Measurements from ENCODE around the gene MEF2D.
A peak's percentile ranks its signal among the peaks of the same experiment; 100 is the strongest.

MEF2D gene

GRCh38 chr1:156524481-156524869, 23.9 kb upstream of the MEF2D start:
- Histone ChIP-seq H3F3A (ENCODE audit: insufficient read depth, low read length) (peaks cover 23% of the 10 kb centered on the region), H2AFZ (ENCODE audit: low read length) (peak overlapping the region; percentile 54), H3K27ac (ENCODE audit: low read length) (peak overlapping the region; percentile 76), H3K9me3 (replicated peaks; ENCODE audit: insufficient read depth, low read length) (no peaks in the 10 kb centered on the region), H3K4me2 (ENCODE audit: low read depth, low read length) (peak overlapping the region; percentile 67), H3K79me2 (ENCODE audit: low read length) (no peaks in the 10 kb centered on the region), H3K4me1 (ENCODE audit: low read length) (peaks cover 27% of the 10 kb centered on the region), H3K9me2 (replicated peaks; ENCODE audit: insufficient read depth, low read length) (no peaks in the 10 kb centered on the region), H3K9ac (ENCODE audit: low read length) (peak overlapping the region; percentile 46), H3K27me3 (replicated peaks; ENCODE audit: insufficient read depth, low read length) (no peaks in the 10 kb centered on the region), H3K4me3 (ENCODE audit: low read length) (peak overlapping the region; percentile 33), H3K36me3 (replicated peaks; ENCODE audit: insufficient read depth, low read length) (no peaks in the 10 kb centered on the region), H4K20me1 (ENCODE audit: insufficient read depth, low read length) (no peaks in the 10 kb centered on the region)
- peak; percentile 35 for DNase-seq
- TF ChIP-seq EZH2 (optimal IDR thresholded peaks at IDR 0.05; ENCODE audit: low read depth, low read length), result no peak
- no peak for TF ChIP-seq EZH2phosphoT487 (IDR thresholded peaks at IDR 0.05; ENCODE audit: low read length)

DNA sequence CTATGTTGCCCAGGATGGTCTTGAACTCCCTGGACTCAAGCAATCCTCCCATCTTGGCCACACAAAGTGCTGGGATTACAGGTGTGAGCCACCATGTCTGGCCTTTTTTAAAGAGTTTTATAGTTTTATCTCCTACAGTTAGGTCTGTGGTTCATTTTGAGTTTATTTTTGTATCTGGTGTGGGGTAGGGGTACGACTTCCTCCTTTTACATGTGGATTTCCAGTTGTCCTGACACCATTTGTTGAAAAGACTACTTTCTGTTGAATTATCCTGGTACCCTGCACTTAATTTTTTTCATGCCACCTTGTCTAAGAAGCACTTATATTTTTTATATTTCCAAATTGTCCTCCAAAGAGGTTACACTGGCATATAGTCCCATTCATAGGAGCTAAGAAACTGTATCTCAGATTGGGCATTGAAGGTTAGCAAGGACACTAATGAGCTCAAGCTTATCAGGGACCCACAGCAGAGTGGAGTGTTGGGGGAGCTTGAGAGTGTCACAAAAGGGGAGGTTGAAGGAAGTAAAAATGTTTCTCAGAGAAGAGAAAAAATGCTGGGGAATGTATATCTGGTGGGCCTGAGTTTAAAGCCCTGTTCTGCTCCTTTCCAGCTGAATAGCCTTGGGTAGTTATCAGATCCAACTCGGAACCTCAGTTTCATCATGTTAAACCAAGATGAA, 23.4 kb upstream of the MEF2D start:
- H3K27ac ChIP-seq (ENCODE audit: low read length), result peak overlapping the region; percentile 76
- no peaks in the 10 kb centered on the region for H3K36me3 ChIP-seq (replicated peaks; ENCODE audit: insufficient read depth, low read length)
- no peak for DNase-seq

GRCh38 chr1:156522443-156522970, 21.9 kb upstream of the MEF2D start:
- Histone ChIP-seq H3K9me3 (replicated peaks; ENCODE audit: insufficient read depth, low read length) (no peaks in the 10 kb centered on the region), H3K27me3 (replicated peaks; ENCODE audit: insufficient read depth, low read length) (no peaks in the 10 kb centered on the region), H3K27ac (ENCODE audit: low read length) (no peak overlapping the region), H3F3A (ENCODE audit: insufficient read depth, low read length) (peaks cover 23% of the 10 kb centered on the region), H3K79me2 (ENCODE audit: low read length) (no peaks in the 10 kb centered on the region), H3K4me2 (ENCODE audit: low read depth, low read length) (no peak overlapping the region), H3K9ac (ENCODE audit: low read length) (no peak overlapping the region), H3K9me2 (replicated peaks; ENCODE audit: insufficient read depth, low read length) (no peaks in the 10 kb centered on the region), H3K4me3 (ENCODE audit: low read length) (no peak overlapping the region), H3K36me3 (replicated peaks; ENCODE audit: insufficient read depth, low read length) (no peaks in the 10 kb centered on the region), H4K20me1 (ENCODE audit: insufficient read depth, low read length) (no peaks in the 10 kb centered on the region), H2AFZ (ENCODE audit: low read length) (no peak overlapping the region), H3K4me1 (ENCODE audit: low read length) (peaks cover 31% of the 10 kb centered on the region)
- TF ChIP-seq, protein P1, sequence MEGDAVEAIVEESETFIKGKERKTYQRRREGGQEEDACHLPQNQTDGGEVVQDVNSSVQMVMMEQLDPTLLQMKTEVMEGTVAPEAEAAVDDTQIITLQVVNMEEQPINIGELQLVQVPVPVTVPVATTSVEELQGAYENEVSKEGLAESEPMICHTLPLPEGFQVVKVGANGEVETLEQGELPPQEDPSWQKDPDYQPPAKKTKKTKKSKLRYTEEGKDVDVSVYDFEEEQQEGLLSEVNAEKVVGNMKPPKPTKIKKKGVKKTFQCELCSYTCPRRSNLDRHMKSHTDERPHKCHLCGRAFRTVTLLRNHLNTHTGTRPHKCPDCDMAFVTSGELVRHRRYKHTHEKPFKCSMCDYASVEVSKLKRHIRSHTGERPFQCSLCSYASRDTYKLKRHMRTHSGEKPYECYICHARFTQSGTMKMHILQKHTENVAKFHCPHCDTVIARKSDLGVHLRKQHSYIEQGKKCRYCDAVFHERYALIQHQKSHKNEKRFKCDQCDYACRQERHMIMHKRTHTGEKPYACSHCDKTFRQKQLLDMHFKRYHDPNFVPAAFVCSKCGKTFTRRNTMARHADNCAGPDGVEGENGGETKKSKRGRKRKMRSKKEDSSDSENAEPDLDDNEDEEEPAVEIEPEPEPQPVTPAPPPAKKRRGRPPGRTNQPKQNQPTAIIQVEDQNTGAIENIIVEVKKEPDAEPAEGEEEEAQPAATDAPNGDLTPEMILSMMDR (IDR thresholded peaks at IDR 0.05; ENCODE audit: low read length), result no peak
- TF ChIP-seq EZH2 (optimal IDR thresholded peaks at IDR 0.05; ENCODE audit: low read depth, low read length) (no peak), EZH2phosphoT487 (IDR thresholded peaks at IDR 0.05; ENCODE audit: low read length) (no peak)
- no peak for DNase-seq

More for the DNA sequence above, 23.4 kb upstream of the MEF2D start:
- H3K9ac ChIP-seq (ENCODE audit: low read length), result peak overlapping the region; percentile 46; the same call in 1 of the 2 replicates
- H3K4me1 ChIP-seq (ENCODE audit: low read length), result peaks cover 30% of the 10 kb centered on the region
- no peaks in the 10 kb centered on the region for H3K9me2 ChIP-seq (replicated peaks; ENCODE audit: insufficient read depth, low read length)
- no peaks in the 10 kb centered on the region for H4K20me1 ChIP-seq (ENCODE audit: insufficient read depth, low read length)
- no peak for TF ChIP-seq EZH2 (optimal IDR thresholded peaks at IDR 0.05; ENCODE audit: low read depth, low read length)
- no peaks in the 10 kb centered on the region for H3K27me3 ChIP-seq (replicated peaks; ENCODE audit: insufficient read depth, low read length)
- peaks cover 23% of the 10 kb centered on the region for H3F3A ChIP-seq (ENCODE audit: insufficient read depth, low read length)
- no peaks in the 10 kb centered on the region for H3K9me3 ChIP-seq (replicated peaks; ENCODE audit: insufficient read depth, low read length)
- no peaks in the 10 kb centered on the region for H3K79me2 ChIP-seq (ENCODE audit: low read length)
- H2AFZ ChIP-seq (ENCODE audit: low read length), result peak overlapping the region; percentile 54
- H3K4me3 ChIP-seq (ENCODE audit: low read length), result peak overlapping the region; percentile 33; the same call in 1 of the 2 replicates
- peak overlapping the region; percentile 67 for H3K4me2 ChIP-seq (ENCODE audit: low read depth, low read length)

DNA sequence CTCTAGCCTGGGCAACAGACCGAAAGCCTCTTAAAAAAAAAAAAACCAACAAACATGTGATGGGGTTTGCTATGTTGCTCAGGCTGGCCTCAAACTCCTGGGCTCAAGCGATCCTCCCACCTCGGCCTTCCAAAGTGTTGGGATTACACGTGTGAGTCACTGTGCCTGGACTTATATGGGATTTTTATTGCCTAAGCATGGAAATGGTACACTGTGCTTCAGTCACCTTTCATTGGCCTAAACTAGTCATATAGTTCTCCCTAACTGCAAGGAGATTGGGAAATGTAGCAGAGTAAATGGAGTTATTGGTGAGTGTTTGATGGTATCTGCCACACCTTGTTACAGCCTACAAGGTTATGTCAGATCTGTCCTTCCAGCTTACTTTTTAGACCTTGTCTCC, 17.2 kb upstream of the MEF2D start:
- 0 out of 2 replicates have a peak, but pooled peaks cover 4% of the 10 kb centered on the region for H3K4me1 ChIP-seq (ENCODE audit: low read length)
- no peak overlapping the region for H2AFZ ChIP-seq (ENCODE audit: low read length)
- no peaks in the 10 kb centered on the region for H3K27me3 ChIP-seq (replicated peaks; ENCODE audit: insufficient read depth, low read length)
- DNase-seq, result no peak
- H3K4me2 ChIP-seq (ENCODE audit: low read depth, low read length), result no peak overlapping the region
- no peak overlapping the region for H3K9ac ChIP-seq (ENCODE audit: low read length)
- TF ChIP-seq, protein P1 (IDR thresholded peaks at IDR 0.05; ENCODE audit: low read length), result no peak
- no peak for TF ChIP-seq EZH2phosphoT487 (IDR thresholded peaks at IDR 0.05; ENCODE audit: low read length)
- TF ChIP-seq EZH2 (optimal IDR thresholded peaks at IDR 0.05; ENCODE audit: low read depth, low read length), result no peak
- H3K27ac ChIP-seq (ENCODE audit: low read length), result no peak overlapping the region
- no peaks in the 10 kb centered on the region for H3F3A ChIP-seq (ENCODE audit: insufficient read depth, low read length)
- H3K9me2 ChIP-seq (replicated peaks; ENCODE audit: insufficient read depth, low read length), result no peaks in the 10 kb centered on the region
- no peaks in the 10 kb centered on the region for H4K20me1 ChIP-seq (ENCODE audit: insufficient read depth, low read length)
- no peaks in the 10 kb centered on the region for H3K9me3 ChIP-seq (replicated peaks; ENCODE audit: insufficient read depth, low read length)
- no peak overlapping the region for H3K4me3 ChIP-seq (ENCODE audit: low read length)
- H3K79me2 ChIP-seq (ENCODE audit: low read length), result no peaks in the 10 kb centered on the region
- H3K36me3 ChIP-seq (replicated peaks; ENCODE audit: insufficient read depth, low read length), result no peaks in the 10 kb centered on the region

All from MM.1S (cell line).